ENCODE data around the gene PMEL.

- TF ChIP-seq RFX5 (IDR thresholded peaks at IDR 0.05; ENCODE audit: low read depth, low read length) = no peak
- no peak for TF ChIP-seq USF2 (IDR thresholded peaks at IDR 0.05; ENCODE audit: low read depth, low read length)
- no peak for TF ChIP-seq CEBPB (IDR thresholded peaks at IDR 0.05; ENCODE audit: low read depth, low read length)
- TF ChIP-seq CTCF (conservative IDR thresholded peaks at IDR 0.05; ENCODE audit: low read depth, low read length) = no peak
- TF ChIP-seq RCOR1 (IDR thresholded peaks at IDR 0.05; ENCODE audit: insufficient replicate concordance, low read length) = no peak
- TF ChIP-seq SMC3 (IDR thresholded peaks at IDR 0.05; ENCODE audit: low read depth, low read length) = no peak
- no peak for TF ChIP-seq POLR2A (IDR thresholded peaks at IDR 0.05; ENCODE audit: low read depth, low read length)
- no peak for TF ChIP-seq RAD21 (IDR thresholded peaks at IDR 0.05; ENCODE audit: low read length)
- no peak for TF ChIP-seq ELK1 (IDR thresholded peaks at IDR 0.05; ENCODE audit: borderline replicate concordance, low read depth, low read length)
Observed at GRCh38 chr12:55993230-55993853, 27.5 kb upstream of the PMEL start.

Data from IMR-90 (cell line).